ENCODE data around the gene SRGAP1.
"Not testable (repeated sequence)": the region's sequence is repeated elsewhere in the genome, so short reads cannot be mapped to it uniquely, and the experiment has no call there.

The SRGAP1 gene

DNA sequence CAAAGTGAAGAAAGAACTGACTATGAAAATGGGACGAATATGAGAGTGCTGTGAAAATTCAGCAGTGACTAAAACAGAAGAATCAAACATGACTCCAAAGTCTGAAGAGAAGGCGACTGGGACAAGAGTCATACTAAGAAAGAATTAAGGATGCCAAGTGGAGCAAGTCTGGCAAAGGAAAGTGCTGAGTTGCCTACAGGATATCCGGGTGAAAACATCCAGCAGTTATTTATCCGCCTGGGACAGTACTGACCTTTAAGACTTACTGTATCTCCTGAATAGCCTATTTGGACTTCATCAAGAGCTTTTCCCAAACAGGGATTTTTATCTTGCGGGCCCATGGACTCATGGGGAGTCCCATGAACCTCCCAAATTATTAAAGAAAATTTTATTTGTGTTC, 336.5 kb downstream of the SRGAP1 start:
- no peak for DNase-seq

DNA sequence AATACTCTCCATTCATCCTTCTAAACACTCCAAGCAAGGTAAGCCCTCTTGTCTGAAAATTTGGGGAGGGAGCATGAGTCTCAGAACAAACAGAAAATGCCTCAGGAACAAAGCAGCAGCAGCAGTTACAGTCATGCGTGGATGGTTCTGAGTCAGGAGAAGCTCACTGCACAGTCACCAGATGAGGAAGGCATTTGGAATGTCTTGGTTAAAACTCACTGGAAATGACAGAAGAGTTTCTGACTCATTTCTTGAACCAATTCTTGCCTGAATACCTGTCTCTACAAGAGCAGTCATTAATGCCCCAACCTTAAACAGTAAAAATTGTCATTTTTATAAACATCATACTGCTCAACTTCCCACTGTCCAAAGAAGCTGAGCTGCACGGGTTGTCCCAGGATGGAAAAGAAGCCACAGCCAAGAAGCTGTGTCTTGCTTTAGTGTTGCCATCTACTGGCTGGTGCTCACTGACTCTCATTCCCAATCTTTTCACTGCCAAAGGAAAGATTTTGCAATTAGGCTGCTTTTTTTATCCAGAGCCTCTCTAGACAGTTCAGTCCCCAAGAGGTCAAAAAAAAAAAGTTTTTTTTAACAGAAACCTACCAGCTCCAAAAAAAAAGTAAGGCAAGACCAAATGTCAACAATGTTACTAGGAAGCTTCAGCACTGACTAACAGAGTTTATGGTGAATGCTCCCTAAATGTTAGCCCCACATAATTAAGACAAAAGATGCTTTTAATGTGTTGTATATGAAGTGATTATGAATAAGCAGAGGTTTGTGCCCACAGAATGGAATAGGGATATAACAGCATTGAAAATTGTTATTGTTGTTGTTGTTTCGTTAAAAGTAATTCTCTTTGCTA, 337.2 kb downstream of the SRGAP1 start:
- peak; percentile 22 for DNase-seq

DNA sequence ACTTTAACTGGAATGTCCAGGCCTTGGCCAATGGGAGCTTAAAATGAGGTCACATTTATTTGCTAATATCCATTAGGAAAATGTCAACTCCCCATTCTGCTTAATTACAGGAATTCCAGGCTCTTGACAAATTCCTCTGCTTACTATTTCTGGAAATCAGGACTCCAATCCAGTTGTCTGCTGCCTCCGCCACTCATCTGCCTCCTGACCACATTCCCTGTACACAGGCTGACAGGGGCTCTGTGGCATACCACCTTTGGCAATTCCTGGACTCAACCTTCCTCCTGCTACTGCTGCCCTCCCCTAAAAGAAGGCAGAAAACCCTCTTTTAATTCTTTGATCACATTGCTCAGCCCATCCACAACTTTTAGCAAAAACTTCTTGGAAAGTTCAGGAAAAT, 339.7 kb downstream of the SRGAP1 start:
- DNase-seq = no peak

DNA sequence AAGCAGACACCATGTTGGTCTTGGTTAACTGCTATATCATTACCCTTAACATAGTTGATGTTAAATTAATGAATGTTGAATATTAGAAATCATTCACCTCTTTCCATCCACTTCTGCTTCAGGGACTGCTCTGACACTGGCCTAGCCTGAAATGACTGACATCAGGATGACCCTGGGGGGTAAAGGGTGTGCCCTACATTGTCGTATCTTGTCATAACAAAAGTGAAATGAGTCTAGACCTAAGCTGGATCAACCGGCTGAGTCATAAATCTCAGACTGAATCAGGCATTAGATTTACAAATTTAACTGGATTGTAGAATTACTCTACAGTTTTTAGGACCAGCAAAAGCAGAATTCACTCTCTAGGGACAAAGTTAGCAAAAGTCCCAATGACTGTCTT, 342.3 kb downstream of the SRGAP1 start:
- DNase-seq = no peak

DNA sequence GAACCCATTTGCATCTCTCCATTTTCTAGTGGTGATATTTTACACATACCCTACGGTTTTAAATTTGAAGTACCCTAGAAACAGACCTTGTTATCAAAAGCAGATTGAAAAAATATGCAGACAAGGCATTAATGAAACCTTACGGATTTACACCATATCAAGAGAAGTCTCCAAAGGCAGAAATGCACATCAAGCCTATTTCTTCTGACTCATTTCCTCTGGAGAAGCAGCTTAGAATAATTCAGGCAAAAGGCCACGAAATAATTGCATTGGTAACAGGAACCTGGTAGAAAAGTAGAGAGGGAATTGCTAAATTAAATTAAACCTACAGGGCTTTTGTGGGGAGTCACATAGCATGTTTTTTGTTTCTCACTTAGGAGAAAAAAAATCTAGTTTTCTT, 342.9 kb downstream of the SRGAP1 start:
- DNase-seq = no peak

DNA sequence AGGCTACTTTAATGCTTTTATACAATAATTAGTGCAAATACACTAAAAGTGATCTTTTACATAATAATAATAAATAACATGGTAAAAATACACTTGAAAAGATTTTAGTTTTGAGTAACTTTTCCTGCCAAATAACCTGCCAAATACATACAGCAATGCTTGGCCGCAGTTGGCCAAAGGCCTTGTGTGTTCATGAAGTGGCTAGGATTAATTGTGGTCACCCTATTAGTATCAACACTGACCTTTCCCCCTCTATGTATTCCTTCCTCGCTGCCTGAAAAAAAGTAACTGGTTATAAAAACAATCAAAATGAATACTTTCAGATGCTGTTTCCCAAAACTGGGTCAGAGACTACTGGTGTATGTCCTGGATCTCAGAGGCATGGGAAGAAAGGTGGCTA, 343.3 kb downstream of the SRGAP1 start:
- no peak for DNase-seq

DNA sequence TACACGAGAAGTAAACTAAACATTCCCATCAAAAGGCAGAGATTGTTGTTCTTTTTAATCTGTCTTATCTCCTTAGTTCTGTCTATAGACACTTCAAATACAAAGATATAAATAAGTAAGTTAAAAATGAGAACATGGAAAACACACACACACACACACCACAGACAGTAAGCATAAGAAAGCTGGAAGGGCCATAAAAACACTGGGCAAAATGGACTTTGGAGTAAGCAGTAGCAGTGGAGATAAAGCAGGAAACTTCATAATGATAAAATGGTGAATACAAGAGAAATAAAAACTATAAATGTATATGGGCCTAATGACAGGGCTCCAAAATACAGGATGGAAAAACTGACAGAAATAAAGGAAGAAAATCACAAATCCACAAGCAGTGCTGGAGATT, 345.0 kb downstream of the SRGAP1 start:
- DNase-seq = no peak

DNA sequence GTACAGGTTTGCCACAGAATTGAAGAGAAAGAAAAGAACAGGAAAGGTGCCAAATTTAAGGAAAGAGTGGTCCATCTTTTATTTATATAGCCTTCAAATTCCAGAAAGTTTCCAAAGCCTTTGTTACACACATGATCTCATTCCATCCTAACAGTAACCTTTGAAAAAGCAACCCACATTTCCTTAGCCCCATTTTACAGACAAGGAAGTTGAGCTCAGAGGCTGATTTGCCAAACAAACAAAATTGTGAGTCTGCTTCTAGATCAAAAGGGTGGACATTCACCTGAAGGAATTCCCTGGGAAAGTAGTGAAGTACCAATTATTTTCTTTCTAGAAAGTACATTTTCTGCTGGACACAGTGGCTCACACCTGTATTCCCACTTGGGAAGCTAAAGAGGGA, 345.6 kb downstream of the SRGAP1 start:
- DNase-seq = no peak

DNA sequence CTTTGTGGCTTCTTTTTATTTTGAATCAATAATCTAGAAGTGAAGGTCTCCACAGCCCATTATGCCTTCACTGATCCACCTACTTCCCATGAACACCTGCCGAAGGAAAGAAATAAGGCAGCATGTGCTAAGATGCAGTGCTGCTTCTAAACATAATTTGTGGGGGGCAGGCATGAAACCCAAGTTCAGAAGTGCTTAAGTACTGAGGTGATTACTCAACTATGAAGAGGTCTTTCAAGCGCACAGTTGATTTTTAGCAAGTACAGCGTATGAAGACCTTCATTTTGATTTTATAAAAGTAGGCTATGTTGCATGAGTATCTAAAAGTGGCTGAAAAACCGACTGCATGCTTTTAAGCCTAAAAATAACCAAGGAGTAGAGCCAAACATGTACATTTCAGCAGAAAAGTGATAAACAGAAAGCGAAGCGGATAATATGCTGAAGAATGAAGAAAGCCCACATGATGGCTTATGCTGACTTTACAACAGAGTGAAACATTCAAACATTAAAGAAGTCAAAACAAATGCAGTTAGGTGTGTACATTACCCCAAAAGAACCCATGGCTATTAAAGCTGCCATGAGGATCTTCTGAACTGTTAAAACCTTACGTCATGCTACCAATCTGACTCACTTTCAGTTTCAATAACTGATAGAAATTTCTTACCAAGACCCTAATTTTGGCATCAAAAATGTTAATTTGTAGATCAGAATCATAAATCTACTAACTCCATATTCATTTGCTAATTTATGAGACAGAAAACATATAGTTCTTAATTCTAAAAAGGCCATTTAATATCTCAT, 348.3 kb downstream of the SRGAP1 start:
- DNase-seq = no peak

DNA sequence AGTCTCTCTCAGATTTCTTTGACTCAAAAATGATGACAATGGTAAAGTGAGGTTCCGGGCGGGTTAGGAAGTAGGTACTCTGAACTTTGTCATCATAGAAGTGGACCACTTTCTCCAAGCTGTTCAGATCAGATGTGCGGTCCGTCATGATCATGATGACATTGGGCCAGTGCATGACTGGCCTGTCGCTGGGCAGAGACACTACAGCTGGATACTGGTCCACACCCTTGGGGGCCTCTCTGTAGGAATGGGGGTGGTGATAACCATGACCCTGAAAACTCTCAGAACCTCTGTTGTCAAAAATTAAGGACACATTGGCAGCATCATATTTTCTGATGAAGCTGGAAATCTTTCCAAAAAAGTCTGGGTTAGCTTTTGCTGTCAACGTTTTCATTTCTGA, 349.4 kb downstream of the SRGAP1 start:
- DNase-seq = no peak

DNA sequence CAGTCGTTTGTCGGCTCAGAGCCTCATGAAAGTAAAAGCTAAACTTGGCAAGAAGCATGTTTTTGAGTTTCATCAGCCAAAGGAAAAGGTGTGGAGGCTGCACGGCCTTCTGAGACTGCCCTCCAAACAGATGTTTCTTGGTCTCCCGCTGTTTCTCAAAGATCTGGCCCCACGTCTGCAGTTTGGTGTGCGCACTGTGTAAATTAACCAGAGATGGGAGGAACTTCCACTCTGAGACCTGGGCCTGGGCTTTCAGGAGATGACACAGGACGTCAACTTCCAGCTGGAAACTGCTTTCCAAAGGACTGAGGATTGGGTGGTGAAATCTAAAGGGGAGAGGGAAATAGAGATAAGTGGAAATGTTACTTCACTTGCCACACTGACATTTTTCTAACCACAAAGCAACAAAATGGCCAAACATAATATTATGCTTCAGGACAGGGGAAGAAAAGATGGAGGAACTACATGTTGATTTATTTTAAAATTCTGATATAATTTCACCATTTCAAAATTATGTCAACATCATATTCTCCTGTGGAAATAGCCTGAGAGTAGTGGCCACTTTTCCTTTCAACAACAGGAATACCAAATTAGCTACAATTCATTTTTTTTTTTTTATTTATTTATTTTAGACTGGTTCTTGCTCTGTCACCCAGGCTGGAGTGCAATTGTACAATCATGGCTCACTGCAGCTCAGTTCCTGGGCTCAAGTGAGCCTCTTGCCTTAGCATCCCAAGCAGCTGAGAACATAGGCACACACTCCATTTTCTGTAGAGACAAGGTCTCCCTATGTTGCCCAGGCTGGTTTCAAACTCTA, 350.0 kb downstream of the SRGAP1 start:
- no peak for DNase-seq

DNA sequence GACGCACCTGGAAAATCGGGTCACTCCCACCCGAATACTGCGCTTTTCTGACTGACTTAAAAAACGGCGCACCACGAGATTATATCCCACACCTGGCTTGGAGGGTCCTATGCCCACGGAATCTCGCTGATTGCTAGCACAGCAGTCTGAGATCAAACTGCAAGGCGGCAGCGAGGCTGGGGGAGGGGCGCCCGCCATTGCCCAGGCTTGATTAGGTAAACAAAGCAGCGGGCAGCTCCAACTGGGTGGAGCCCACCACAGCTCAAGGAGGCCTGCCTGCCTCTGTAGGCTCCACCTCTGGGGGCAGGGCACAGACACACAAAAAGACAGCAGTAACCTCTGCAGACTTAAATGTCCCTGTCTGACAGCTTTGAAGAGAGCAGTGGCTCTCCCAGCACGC, 351.3 kb downstream of the SRGAP1 start:
- not testable (repeated sequence) for DNase-seq

DNA sequence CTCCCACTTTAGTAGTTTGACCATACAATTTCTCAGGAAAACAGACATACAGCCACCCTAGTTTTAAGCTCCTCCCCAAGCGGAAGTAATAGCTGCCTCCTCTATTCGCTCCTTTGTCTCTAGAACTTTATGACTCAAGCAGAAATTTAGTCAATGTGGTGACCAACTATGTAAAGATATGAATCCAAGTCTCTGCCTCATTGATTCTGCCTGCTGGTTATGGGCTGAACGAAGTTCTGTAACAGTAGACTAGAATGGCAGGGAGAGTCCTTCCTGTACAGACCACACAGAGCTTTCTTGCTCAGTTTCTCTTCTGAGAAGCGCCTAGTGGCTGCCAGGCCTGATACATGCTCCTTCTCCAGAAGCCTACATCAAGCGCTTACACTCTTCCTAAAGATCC, 358.5 kb downstream of the SRGAP1 start:
- no peak for DNase-seq

DNA sequence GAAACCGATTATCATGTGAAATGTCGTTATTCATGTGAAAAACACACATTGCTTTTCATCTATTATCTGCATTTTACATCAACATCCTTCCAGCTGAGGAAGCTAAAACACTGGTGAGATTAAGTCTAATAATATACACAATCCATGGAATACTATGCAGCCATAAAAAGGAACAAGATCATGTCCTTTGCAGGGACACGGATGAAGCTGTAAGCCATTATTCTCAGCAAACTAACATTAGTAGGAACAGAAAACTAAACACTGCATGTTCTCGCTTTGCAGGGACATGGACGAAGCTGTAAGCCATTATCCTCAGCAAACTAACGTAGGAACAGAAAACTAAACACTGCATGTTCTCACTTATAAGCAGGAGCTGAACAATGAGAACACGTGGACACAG, 359.3 kb downstream of the SRGAP1 start:
- DNase-seq = no peak

DNA sequence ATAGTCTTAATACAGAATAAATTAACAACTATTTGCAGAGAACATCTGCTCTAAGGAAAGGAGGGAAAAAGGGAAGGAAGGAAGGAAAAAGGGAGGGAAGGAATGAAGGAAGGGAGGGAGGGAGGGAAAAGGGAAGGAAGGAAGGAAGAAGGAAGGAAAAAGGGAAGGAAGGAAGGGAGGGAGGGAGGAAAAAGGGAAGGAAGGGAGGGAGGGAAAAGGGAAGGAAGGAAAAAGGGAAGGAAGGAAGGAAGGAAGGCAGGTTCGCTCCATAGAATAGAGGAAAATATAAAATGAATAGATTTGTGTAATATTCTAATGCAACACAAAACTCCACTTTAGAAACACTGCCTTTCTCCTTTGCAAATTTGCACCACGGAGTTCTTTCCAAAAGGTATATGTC, 361.0 kb downstream of the SRGAP1 start:
- no peak for DNase-seq

DNA sequence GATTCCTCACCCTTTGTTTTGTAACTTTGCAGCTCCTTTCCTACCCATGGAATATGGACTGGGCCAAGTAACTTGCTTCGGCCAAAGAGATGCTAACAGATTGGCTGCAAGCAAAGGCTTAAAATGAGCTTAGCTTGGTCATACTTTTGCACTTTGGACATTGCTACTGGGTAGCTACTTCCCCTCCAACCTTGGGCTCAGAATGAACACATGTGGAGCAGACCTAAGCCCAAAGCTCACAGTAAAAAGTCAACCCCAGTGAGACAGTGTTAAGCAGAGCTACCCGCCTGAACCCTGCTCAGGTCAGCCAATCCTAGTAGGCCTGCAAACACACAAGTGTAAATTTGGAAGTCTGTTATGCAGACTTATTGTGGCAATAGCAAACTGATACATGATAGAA, 363.0 kb downstream of the SRGAP1 start:
- DNase-seq = no peak

Measured in NCI-H1417 treated with DMSO at 0.1 percent for 48 hours (cell line).